Astrocyte of the cerebellum (primary cell): Measurements from ENCODE around the gene SGCB.
A peak's percentile ranks its signal among the peaks of the same experiment; 100 is the strongest.

ENCODE experiments used
- DNase-seq: peaks from one replicate; pipeline ENCODE4 v3.0.0-alpha.2; 2011; ENCODE audit warnings: low read depth
- H3K4me3 ChIP-seq: 2 replicates; pipeline ENCODE4 v1.5.1; 2011; ENCODE audit warnings: mild to moderate bottlenecking, low read depth, low read length, moderate library complexity
- in situ Hi-C: cut with HindIII; loops from 2 replicates; pipeline ENCODE4 v1.10.0; 2017; ENCODE audit warnings: low sequenced_read_pairs
- TF ChIP-seq, protein P1 (sequence below): IDR thresholded peaks from 2 replicates; pipeline ENCODE4 v1.5.1; 2012; ENCODE audit warnings: low read length, low read depth, moderate library complexity, mild to moderate bottlenecking; ENCODE audit errors: missing control alignments

Gene SGCB

DNA sequence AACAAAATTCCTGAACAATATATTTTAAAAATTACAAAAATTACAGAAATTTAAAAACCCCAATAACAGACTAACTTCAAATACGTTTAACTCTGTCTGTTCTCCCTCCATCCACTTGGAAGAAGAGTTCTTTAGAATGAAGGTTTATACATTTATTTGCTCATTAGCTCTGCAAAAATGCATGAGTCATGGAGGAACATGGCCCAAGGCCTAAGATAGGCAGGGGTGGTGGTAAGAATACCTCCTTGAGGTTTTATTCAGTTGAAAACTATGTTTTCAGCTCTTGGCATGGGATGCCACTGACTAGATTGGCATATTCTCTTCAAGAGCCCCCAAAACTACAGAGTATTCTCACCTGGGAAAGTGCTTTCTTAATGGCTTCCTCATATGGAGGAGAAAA is 9.1 kb downstream of the SGCB start:
- peak; percentile 62 for DNase-seq
- TF ChIP-seq, protein P1, sequence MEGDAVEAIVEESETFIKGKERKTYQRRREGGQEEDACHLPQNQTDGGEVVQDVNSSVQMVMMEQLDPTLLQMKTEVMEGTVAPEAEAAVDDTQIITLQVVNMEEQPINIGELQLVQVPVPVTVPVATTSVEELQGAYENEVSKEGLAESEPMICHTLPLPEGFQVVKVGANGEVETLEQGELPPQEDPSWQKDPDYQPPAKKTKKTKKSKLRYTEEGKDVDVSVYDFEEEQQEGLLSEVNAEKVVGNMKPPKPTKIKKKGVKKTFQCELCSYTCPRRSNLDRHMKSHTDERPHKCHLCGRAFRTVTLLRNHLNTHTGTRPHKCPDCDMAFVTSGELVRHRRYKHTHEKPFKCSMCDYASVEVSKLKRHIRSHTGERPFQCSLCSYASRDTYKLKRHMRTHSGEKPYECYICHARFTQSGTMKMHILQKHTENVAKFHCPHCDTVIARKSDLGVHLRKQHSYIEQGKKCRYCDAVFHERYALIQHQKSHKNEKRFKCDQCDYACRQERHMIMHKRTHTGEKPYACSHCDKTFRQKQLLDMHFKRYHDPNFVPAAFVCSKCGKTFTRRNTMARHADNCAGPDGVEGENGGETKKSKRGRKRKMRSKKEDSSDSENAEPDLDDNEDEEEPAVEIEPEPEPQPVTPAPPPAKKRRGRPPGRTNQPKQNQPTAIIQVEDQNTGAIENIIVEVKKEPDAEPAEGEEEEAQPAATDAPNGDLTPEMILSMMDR: no peak
- H3K4me3 ChIP-seq: no peak overlapping the region
- in situ Hi-C loops: no loop called here

DNA sequence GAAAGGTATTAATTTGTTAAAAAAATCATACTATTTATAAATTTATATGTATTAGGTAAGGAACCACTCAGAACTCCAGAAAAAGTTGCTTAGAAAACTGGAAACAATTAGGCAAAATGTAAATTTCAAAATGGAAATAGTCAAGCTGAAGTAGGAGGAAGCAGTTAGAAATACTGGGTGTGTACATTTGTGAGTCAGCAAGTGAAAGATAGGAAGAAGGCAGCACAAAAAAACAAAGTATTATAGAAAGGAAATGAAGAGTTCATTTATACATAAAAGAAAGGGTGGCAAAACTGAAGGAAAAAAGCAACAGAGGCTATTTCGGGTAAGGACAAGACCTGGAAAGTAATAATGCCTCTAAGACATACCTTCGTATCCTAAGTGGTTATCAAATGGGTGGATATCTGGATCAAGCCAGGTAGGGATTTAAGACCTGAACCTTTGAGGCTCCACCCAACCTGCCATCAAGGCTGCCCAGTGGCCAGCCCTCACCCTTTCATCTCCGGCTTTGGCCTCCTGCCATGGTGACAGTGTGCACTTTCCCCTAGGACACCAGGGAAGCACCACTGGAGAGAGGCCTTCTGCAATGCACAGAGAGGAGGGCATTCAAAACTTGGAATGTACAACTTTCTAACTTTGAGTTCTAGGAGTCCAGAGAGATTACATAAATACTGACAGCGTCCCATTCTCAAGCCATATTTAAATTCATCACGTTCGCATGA is 18.0 kb downstream of the SGCB start, which contains the start of gene LRRC66:
Gene LRRC66, minus strand, starts transcription at position 428 of the 722 bp plus-strand sequence. CDS start 2,750 bp downstream, outside the sequence.
- in situ Hi-C loops: no loop called here
- DNase-seq: no peak
- TF ChIP-seq, protein P1: no peak
- H3K4me3 ChIP-seq: no peak within 1 kb of the TSS

DNA sequence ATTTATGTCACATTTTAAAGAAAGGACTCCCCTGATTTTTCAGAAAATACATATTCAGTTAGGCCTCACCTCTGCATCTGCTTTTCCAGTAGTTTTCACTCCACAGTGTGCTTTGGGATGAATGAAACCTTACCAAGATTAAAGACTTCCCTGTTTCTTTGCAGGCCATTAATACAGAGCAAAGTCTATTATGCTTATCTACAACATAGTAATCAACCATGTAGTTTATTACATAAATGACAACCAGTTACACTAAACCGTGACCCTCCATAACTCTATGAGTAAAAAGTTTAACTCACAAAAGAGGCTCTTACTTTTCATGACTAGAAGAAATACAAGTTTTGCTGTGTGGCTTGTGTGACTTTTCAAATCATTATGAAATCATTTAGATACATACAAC is 20.3 kb downstream of the SGCB start:
- no peak overlapping the region for H3K4me3 ChIP-seq
- TF ChIP-seq, protein P1: no peak
- no peak for DNase-seq
- in situ Hi-C loops: no loop called here

DNA sequence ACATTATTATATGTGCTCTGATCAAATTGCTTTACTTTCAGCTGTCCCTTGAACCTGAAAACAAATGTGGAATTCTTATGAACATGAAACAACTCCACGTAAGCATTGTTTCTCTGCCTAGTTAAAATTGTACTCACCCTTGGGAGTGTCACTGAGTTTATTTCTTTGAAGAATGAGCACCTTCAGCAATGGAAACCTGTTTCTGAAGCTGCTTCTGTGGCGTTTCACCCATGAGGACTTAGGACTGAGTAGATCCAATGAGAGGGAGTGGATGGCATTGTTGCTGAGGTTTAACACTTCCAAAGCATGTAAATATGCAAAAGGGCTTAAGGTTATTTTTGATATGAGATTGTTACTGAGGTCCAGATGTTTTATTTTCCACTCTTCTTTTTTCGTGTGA is 21.1 kb downstream of the SGCB start:
- in situ Hi-C loops: no loop called here
- no peak overlapping the region for H3K4me3 ChIP-seq
- no peak for DNase-seq
- TF ChIP-seq, protein P1: no peak

DNA sequence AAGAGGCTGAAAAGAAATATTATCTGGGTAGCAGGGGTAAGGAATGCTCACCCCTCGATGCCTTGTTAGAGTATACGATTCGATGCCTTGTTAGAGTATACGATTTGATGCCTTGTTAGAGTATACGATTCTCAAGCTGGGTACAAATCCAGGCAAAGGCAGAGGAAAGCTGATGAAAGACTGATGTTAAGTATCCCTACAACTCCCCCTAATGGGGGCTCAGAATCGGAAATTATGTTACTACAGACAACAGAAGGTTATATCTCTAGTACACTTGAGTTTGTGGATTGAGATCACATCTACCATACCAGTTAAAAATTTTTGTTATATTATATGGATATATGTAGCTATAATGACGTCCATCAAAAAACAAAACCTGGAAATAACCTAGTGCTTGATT is 22.7 kb downstream of the SGCB start:
- in situ Hi-C loops: no loop called here
- TF ChIP-seq, protein P1: peak; percentile 27
- H3K4me3 ChIP-seq: no peak overlapping the region
- DNase-seq: no peak

DNA sequence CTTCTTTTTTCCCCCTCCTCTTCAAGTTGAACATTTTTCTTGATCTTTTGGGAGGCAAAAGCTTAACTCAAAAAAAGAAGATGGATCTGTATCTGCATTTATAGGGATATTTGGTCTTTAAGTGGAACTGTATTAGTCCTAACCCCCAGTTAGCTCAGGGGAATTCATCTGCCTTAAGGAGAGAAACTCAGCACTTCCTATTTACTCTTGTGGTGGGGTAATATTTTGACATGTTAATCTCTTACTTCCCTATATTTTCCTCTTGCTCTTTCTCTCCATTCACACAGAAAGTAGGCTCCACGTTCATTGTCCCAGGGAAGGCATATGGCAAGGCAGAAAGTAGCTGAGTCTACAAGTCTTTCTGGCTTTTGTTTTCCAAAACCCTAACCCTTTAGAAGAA is 23.2 kb downstream of the SGCB start:
- in situ Hi-C loops: no loop called here
- TF ChIP-seq, protein P1: no peak
- no peak for DNase-seq
- H3K4me3 ChIP-seq: no peak overlapping the region

DNA sequence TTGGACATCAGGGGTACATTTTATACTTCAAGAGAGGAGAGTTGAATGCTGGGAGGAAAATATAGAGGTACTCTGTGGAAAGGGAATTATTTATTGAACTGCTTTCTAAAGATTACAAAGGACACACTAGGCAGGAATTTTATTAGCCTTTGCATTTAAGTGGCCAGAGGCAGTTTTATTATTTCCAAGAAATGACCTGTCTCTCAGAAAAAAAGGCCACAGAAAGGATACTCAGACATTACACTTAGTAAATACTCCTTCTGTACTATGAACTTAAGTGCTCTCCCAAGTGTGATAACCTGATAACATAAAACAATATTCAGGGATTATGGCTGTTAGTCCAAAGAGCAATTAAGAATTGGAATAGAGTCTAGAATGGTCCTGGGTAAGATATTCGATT is 25.4 kb downstream of the SGCB start:
- in situ Hi-C loops: no loop called here
- no peak for DNase-seq
- H3K4me3 ChIP-seq: no peak overlapping the region
- TF ChIP-seq, protein P1: no peak
